NCI-H774 (cell line): ENCODE measurements around the gene SMIM36.
"Not testable (repeated sequence)": the region's sequence is repeated elsewhere in the genome, so short reads cannot be mapped to it uniquely, and the experiment has no call there.

Source experiments
- DNase-seq: peaks from one replicate; lab custom pipeline; 2025; lab: John Stamatoyannopoulos, UW

Gene SMIM36

GRCh38 chr17:55413825-55414489 is 97.3 kb downstream of the SMIM36 start:
- no peak for DNase-seq

- DNase-seq = no peak
Observed at GRCh38 chr17:55411463-55411855, 99.8 kb downstream of the SMIM36 start.

DNA sequence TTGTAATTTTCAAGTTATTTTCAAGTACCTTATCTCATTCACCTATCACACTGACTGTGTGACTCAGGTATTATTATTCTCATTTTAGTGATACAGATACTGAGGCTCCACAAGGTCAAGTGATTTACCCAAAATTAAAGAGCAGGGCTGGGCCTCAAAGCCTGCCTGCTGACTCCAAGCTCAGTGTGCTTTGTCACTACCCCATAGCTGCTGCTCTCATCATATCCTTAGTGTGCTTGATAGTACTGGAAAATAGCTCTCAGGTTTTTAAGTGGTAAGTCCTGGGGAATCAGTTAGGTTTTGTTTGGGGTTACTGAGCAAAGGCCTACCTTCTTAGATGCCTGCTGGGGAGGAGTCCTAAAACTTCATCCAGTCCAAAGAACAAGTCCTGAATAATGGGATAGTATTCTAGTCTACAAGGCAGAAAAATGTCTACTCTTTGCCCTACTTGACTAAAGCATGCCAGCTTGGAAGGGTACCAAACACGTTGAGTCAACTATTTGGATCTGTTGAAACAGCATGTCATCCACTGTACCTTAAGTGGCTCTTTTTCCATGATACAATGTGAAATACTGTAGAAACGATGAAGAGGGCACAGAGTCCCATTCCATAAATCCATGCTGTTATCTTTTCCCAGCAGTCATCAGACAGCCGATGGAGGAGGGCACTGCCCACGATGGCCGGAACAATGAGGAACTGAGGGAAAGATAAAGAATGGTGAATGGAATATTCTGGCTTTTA is 100.4 kb downstream of the SMIM36 start:
- no peak for DNase-seq

GRCh38 chr17:55409030-55409800 is 102.0 kb downstream of the SMIM36 start:
- no peak for DNase-seq

GRCh38 chr17:55407641-55408566 is 103.3 kb downstream of the SMIM36 start:
- DNase-seq = no peak

DNA sequence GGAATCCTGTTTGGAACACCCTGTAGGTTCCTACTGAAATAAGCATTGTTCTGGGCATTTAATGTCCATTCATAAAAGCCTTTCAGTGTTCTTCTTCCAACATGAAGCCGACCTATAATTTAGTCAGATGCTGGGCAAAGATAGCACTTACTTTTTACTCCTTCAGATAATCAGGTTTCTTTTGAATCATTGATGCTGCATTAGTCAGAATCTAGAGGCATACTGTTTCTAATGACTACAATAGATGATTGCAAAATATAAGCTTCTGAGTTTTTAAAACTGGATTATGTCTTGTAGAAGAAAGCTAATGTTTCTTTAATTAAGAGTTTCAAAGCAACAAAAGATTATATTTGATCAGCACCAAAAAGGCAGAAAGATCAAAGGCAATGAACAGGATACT is 105.7 kb downstream of the SMIM36 start:
- no peak for DNase-seq

- DNase-seq = not testable (repeated sequence)
Observed at GRCh38 chr17:55404197-55404596, 107.1 kb downstream of the SMIM36 start.

DNA sequence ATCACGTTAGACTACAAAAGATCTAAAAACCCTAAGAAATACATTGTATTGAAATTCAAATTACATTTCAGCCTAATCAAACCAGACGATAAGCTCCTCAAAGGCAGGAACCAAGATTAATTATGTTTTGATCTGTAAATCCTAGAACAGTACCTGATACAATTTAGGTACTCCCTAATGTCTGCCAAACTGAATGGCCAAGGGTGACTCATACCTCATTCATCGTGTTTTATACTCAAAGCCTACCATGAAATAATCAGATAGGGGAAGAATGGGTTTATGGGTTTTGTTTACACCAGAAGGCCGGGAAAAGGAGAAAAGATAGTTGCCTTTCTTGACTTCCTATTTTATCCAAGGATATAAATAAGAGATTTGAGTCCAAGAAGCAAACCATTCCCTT is 108.9 kb downstream of the SMIM36 start:
- DNase-seq = no peak
